ENCODE data around the gene CDC34. TPM values are rescaled to one million over a fixed set of nuclear protein-coding genes. Genes with fewer than 3 reads are reported as not detected.
A peak's percentile ranks its signal among the peaks of the same experiment; 100 is the strongest.

Gene CDC34
- total RNA-seq, 1 experiment from 2014 or later, result 113 TPM

- Histone ChIP-seq H3K27me3 (replicated peaks; ENCODE audit: insufficient read depth, low read depth, low read length, poor library complexity) (no peaks in the 10 kb centered on the region), H3K9me3 (ENCODE audit: low read depth, low read length, poor library complexity, severe bottlenecking) (no peaks in the 10 kb centered on the region), H3K4me3 (ENCODE audit: low read depth, low read length, poor library complexity, severe bottlenecking) (no peak overlapping the region), H3K4me1 (ENCODE audit: insufficient read depth, low read length, poor library complexity, severe bottlenecking) (peaks cover 7% of the 10 kb centered on the region), H3K36me3 (ENCODE audit: insufficient read depth, low read length, poor library complexity, severe bottlenecking) (peaks cover 3% of the 10 kb centered on the region), H3K27ac (ENCODE audit: low read depth, low read length, poor library complexity, severe bottlenecking) (no peak overlapping the region)
- intact Hi-C loops (cut with micrococcal nuclease; ENCODE audit: unreplicated experiment), result no loop called here
- ChIA-PET POLR2A (ENCODE audit: low non-redundant PET) (no interaction called here), CTCF (no interaction called here)
- BruUV-seq (replicated peaks), result no TSS peak
- TF ChIP-seq CTCF (conservative IDR thresholded peaks at IDR 0.05; ENCODE audit: low read depth, low read length) (no peak), EZH2 (IDR thresholded peaks at IDR 0.05; ENCODE audit: borderline replicate concordance, low read depth, low read length, poor library complexity, severe bottlenecking) (no peak)
- no peak for DNase-seq (ENCODE audit: low spot score)
These were observed 27.3 kb downstream of the CDC34 start for GRCh38 chr19:558770-559439.

DNA sequence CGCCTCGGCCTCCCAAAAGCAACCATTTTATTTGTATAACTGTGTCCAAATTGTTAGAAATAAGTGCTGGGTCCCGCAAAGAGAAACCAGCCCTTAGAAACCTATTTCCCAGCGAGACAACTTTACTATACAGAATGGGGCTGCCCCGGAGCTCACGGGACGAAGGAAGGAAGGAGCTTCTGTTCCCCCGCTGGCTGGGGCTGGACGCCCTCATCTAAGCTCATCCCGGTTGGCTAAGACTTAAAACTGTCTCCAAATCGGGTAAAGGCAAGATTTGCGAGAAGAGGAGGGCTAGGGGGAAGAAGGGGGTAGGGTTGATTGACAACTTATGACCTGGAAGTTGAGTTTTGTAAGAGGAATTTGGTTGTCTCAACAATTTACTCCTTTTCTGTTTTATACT lies 28.6 kb downstream of the CDC34 start:
- no peak overlapping the region for H3K4me3 ChIP-seq (ENCODE audit: low read depth, low read length, poor library complexity, severe bottlenecking)
- H3K4me1 ChIP-seq (ENCODE audit: insufficient read depth, low read length, poor library complexity, severe bottlenecking), result peaks cover 7% of the 10 kb centered on the region
- TF ChIP-seq EZH2 (IDR thresholded peaks at IDR 0.05; ENCODE audit: borderline replicate concordance, low read depth, low read length, poor library complexity, severe bottlenecking) (no peak), CTCF (conservative IDR thresholded peaks at IDR 0.05; ENCODE audit: low read depth, low read length) (no peak)
- H3K27ac ChIP-seq (ENCODE audit: low read depth, low read length, poor library complexity, severe bottlenecking), result peak overlapping the region; percentile 50
- ChIA-PET CTCF (no interaction called here), POLR2A (ENCODE audit: low non-redundant PET) (no interaction called here)
- no peaks in the 10 kb centered on the region for H3K27me3 ChIP-seq (replicated peaks; ENCODE audit: insufficient read depth, low read depth, low read length, poor library complexity)
- intact Hi-C loops (cut with micrococcal nuclease; ENCODE audit: unreplicated experiment), result no loop called here
- DNase-seq (ENCODE audit: low spot score), result no peak
- BruUV-seq (replicated peaks), result no TSS peak
- H3K9me3 ChIP-seq (ENCODE audit: low read depth, low read length, poor library complexity, severe bottlenecking), result no peaks in the 10 kb centered on the region
- H3K36me3 ChIP-seq (ENCODE audit: insufficient read depth, low read length, poor library complexity, severe bottlenecking), result peaks cover 3% of the 10 kb centered on the region

DNA sequence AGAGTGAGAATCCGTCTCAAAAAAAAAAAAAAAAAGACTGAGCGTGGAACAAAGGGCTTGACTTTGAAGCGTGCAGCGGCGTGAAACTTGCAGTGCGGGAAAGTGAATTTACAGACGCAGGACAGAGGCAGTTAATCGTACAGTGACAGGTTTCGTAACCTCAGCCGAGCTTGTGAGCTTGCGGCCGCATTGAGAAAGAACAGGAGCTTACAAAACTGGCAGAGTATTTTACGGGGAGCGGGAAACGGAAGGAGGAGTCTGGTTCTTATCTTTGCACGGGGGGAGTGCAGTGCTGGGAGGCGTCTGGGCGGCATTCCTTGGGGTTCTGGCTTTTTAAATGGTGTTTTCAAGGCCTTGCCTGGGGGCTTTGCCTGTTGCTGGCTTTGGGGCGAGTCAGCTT lies 34.8 kb downstream of the CDC34 start:
- Histone ChIP-seq H3K4me1 (ENCODE audit: insufficient read depth, low read length, poor library complexity, severe bottlenecking) (peaks cover 10% of the 10 kb centered on the region), H3K9me3 (ENCODE audit: low read depth, low read length, poor library complexity, severe bottlenecking) (no peaks in the 10 kb centered on the region), H3K27me3 (replicated peaks; ENCODE audit: insufficient read depth, low read depth, low read length, poor library complexity) (no peaks in the 10 kb centered on the region), H3K4me3 (ENCODE audit: low read depth, low read length, poor library complexity, severe bottlenecking) (no peak overlapping the region), H3K27ac (ENCODE audit: low read depth, low read length, poor library complexity, severe bottlenecking) (peak overlapping the region; percentile 73), H3K36me3 (ENCODE audit: insufficient read depth, low read length, poor library complexity, severe bottlenecking) (peaks cover 3% of the 10 kb centered on the region)
- no peak for TF ChIP-seq CTCF (conservative IDR thresholded peaks at IDR 0.05; ENCODE audit: low read depth, low read length)
- TF ChIP-seq EZH2 (IDR thresholded peaks at IDR 0.05; ENCODE audit: borderline replicate concordance, low read depth, low read length, poor library complexity, severe bottlenecking), result no peak
- intact Hi-C loops (cut with micrococcal nuclease; ENCODE audit: unreplicated experiment), result no loop called here
- CTCF ChIA-PET, result no interaction called here
- BruUV-seq (replicated peaks), result no TSS peak
- POLR2A ChIA-PET (ENCODE audit: low non-redundant PET), result no interaction called here
- peak; percentile 84 for DNase-seq (ENCODE audit: low spot score)

Data from A673 (cell line).